ENCODE results near the gene SERINC2.

- TF ChIP-seq CTCF (conservative IDR thresholded peaks at IDR 0.05 in 1 of 2, IDR thresholded peaks at IDR 0.05 in 1 of 2; ENCODE audit: low read depth in 1 of 2, low read length in 2 of 2) (peak; percentile 39 to 50), EZH2 (IDR thresholded peaks at IDR 0.05; ENCODE audit: low read length, missing control alignments) (no peak)
Observed at GRCh38 chr1:31396633-31397351, 16.2 kb upstream of the SERINC2 start.
